AG08395 (cell line): ENCODE measurements around the gene CDCA8.

ENCODE experiments used
- DNase-seq: peaks from one replicate; pipeline ENCODE4 v3.0.0; 2012; ENCODE audit warnings: mixed read lengths, low spot score

The CDCA8 gene

GRCh38 chr1:37692078-37692833 is at the start of gene CDCA8:
Gene CDCA8 (plus strand): TSS chr1:37692516. CDS start chr1:37692691, 175 bp downstream.
- peak; percentile 99 for DNase-seq

- no peak for DNase-seq
Observed at GRCh38 chr1:37647281-37647680, 45.0 kb upstream of the CDCA8 start.

- DNase-seq = no peak
Observed at GRCh38 chr1:37650173-37650572, 42.1 kb upstream of the CDCA8 start.

- DNase-seq = no peak
Observed at GRCh38 chr1:37650721-37651120, 41.6 kb upstream of the CDCA8 start.

GRCh38 chr1:37651803-37652202 is 40.5 kb upstream of the CDCA8 start:
- DNase-seq = no peak

- no peak for DNase-seq
Observed at GRCh38 chr1:37652976-37653375, 39.3 kb upstream of the CDCA8 start.

GRCh38 chr1:37653906-37654305 is 38.4 kb upstream of the CDCA8 start:
- DNase-seq = no peak

GRCh38 chr1:37655274-37655673 is 37.0 kb upstream of the CDCA8 start:
- no peak for DNase-seq

- DNase-seq = no peak
Observed at GRCh38 chr1:37656026-37656425, 36.3 kb upstream of the CDCA8 start.

GRCh38 chr1:37656881-37657280 is 35.4 kb upstream of the CDCA8 start:
- DNase-seq = no peak

- no peak for DNase-seq
Observed at GRCh38 chr1:37657620-37658412, 34.5 kb upstream of the CDCA8 start.

- DNase-seq = no peak
Observed at GRCh38 chr1:37658486-37658885, 33.8 kb upstream of the CDCA8 start.

- no peak for DNase-seq
Observed at GRCh38 chr1:37660664-37661063, 31.7 kb upstream of the CDCA8 start.

- peak; percentile 28 for DNase-seq
Observed at GRCh38 chr1:37661401-37661800, 30.9 kb upstream of the CDCA8 start.

- DNase-seq = no peak
Observed at GRCh38 chr1:37662031-37662755, 30.1 kb upstream of the CDCA8 start.

- DNase-seq = no peak
Observed at GRCh38 chr1:37663426-37664000, 28.8 kb upstream of the CDCA8 start.

- no peak for DNase-seq
Observed at GRCh38 chr1:37666241-37666867, 26.0 kb upstream of the CDCA8 start.

- peak; percentile 41 for DNase-seq
Observed at GRCh38 chr1:37667023-37667671, 25.2 kb upstream of the CDCA8 start.

- DNase-seq = no peak
Observed at GRCh38 chr1:37670133-37670532, 22.2 kb upstream of the CDCA8 start.

- DNase-seq = no peak
Observed at GRCh38 chr1:37671261-37671660, 21.1 kb upstream of the CDCA8 start.

- DNase-seq = no peak
Observed at GRCh38 chr1:37672136-37672870, 20.0 kb upstream of the CDCA8 start.
